Measurements from ENCODE around the gene MCOLN2.
"Not testable (repeated sequence)": the region's sequence is repeated elsewhere in the genome, so short reads cannot be mapped to it uniquely, and the experiment has no call there.

The MCOLN2 gene

GRCh38 chr1:85001742-85002141 is 4.8 kb upstream of the MCOLN2 start:
- TF ChIP-seq, protein P1, sequence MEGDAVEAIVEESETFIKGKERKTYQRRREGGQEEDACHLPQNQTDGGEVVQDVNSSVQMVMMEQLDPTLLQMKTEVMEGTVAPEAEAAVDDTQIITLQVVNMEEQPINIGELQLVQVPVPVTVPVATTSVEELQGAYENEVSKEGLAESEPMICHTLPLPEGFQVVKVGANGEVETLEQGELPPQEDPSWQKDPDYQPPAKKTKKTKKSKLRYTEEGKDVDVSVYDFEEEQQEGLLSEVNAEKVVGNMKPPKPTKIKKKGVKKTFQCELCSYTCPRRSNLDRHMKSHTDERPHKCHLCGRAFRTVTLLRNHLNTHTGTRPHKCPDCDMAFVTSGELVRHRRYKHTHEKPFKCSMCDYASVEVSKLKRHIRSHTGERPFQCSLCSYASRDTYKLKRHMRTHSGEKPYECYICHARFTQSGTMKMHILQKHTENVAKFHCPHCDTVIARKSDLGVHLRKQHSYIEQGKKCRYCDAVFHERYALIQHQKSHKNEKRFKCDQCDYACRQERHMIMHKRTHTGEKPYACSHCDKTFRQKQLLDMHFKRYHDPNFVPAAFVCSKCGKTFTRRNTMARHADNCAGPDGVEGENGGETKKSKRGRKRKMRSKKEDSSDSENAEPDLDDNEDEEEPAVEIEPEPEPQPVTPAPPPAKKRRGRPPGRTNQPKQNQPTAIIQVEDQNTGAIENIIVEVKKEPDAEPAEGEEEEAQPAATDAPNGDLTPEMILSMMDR (conservative IDR thresholded peaks at IDR 0.05; ENCODE audit: control insufficient read depth, insufficient read depth, low read depth, low read length): no peak
- no peak overlapping the region for H3K4me3 ChIP-seq (ENCODE audit: control insufficient read depth, low read depth, low read length)
- no peak for DNase-seq (ENCODE audit: low read depth)

DNA sequence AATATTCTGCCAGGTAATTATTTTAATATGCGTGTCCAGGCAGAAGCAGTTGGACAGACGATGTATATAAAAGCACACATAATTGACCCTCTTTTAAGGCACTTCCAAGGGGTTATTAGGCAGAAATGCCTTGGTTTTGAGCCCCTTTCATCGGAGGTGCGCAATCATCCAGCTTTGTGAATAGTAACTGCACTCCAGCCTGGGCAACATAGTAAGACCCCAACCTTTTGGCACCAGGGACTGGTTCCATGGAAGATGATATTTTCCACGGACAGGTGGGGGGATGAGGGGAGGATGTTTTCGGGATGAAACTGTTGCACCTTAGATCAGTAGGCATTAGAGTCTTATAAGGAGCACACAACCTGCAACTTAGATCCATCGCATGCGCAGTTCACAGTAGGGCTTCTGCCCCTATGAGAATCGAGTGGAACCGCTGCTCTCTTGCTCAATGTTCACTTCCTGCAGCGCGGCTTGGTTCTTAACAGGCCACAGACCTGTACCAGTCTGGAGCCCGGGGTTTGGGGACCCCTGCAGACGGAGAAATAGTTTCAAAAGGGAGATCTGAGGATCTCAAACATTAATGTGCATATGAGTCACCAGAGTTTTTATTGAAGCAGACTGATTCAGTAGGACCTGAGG is 1.8 kb upstream of the MCOLN2 start:
- DNase-seq (ENCODE audit: low read depth): no peak
- no peak overlapping the region for H3K4me3 ChIP-seq (ENCODE audit: control insufficient read depth, low read depth, low read length)
- TF ChIP-seq, protein P1 (conservative IDR thresholded peaks at IDR 0.05; ENCODE audit: control insufficient read depth, insufficient read depth, low read depth, low read length): no peak

GRCh38 chr1:84997667-84998600 is 1.0 kb upstream of the MCOLN2 start:
- DNase-seq (ENCODE audit: low read depth): peak; percentile 16
- TF ChIP-seq, protein P1 (conservative IDR thresholded peaks at IDR 0.05; ENCODE audit: control insufficient read depth, insufficient read depth, low read depth, low read length): no peak
- H3K4me3 ChIP-seq (ENCODE audit: control insufficient read depth, low read depth, low read length): peak overlapping the region; percentile 62

GRCh38 chr1:84995484-84996334 is 1.2 kb downstream of the MCOLN2 start:
- no peak for DNase-seq (ENCODE audit: low read depth)
- no peak overlapping the region for H3K4me3 ChIP-seq (ENCODE audit: control insufficient read depth, low read depth, low read length)
- TF ChIP-seq, protein P1 (conservative IDR thresholded peaks at IDR 0.05; ENCODE audit: control insufficient read depth, insufficient read depth, low read depth, low read length): no peak

DNA sequence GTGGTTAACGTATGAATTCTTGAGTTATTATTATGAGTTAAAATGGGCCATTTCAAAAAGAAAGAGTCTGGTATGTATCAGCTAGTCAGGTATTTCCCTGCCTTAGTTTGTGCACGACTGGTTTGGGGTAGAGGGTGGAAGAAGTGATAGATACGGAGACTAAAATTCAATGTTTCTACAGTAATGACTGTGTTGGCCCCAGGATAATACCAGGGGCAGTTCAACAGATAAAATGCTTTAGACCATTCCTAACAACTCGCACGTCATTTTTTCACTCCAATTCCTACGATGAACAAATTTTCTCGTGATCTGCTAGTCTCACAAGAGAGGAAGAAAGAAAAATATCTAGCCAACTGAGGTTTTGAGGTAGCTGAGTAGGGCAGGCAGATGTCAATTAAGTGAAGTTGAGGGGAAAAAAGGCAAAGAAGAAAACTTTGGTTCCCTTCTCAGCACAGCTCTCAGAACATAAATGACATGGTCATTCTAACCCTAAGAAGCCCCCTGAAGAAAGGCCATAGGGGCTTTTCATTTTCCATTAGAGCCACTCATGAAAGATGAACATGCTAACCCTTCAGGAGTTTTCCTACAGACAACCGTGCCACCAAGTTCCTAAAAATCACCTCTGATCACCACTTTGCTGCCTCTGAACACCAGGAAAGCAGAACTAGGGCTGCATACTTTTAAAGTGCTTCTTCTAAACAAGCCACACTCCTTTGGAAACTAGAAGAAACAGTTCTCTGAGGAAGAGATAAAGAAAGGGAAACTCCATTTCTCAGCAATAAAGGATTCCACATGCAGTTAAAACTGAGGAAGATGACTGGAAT is 5.6 kb downstream of the MCOLN2 start:
- H3K4me3 ChIP-seq (ENCODE audit: control insufficient read depth, low read depth, low read length): no peak overlapping the region
- TF ChIP-seq, protein P1 (conservative IDR thresholded peaks at IDR 0.05; ENCODE audit: control insufficient read depth, insufficient read depth, low read depth, low read length): no peak
- DNase-seq (ENCODE audit: low read depth): no peak

DNA sequence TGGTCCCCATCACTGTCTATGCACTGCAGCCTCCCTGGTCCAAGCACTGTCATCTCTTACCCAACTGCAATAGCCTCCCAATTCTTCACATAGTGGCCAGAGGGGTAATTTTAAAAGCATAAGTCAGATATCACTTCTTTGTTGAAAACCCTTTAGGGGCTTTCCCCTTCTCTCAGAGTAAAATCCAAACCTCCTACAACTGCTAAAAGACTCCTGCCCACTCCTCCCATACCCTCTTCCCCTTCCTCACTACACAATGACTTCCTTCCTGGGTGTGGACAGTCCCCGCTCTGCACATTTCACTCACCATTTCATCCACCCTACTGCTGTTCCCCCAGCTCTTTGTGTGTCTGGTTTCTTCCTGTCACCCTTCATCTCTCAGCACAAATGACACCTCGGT is 8.3 kb downstream of the MCOLN2 start:
- H3K4me3 ChIP-seq (ENCODE audit: control insufficient read depth, low read depth, low read length): no peak overlapping the region
- DNase-seq (ENCODE audit: low read depth): no peak
- TF ChIP-seq, protein P1 (conservative IDR thresholded peaks at IDR 0.05; ENCODE audit: control insufficient read depth, insufficient read depth, low read depth, low read length): no peak

GRCh38 chr1:84986561-84986960 is 10.4 kb downstream of the MCOLN2 start:
- not testable (repeated sequence) for DNase-seq (ENCODE audit: low read depth); H3K4me3 ChIP-seq (ENCODE audit: control insufficient read depth, low read depth, low read length)

Data from fibroblast of mammary gland (primary cell).